Testis (tissue), 3 donors: Measurements from ENCODE around the gene ST3GAL6. TPM values are rescaled to one million over a fixed set of nuclear protein-coding genes. Genes with fewer than 3 reads are reported as not detected.

Source experiments
- DNase-seq: peaks from one replicate; pipeline ENCODE4 v3.0.0-alpha.2; 2019
- H3K27ac ChIP-seq, 2 donors: fragments of 200-600 bp; sonication (generic); one replicate each; pipeline ENCODE4 v1.5.1; 2019
- H3K27me3 ChIP-seq: fragments of 200-600 bp; sonication (generic); one replicate; pipeline ENCODE4 v1.5.1; 2019
- H3K36me3 ChIP-seq: fragments of 200-600 bp; sonication (generic); one replicate; pipeline ENCODE4 v1.5.1; 2017; ENCODE audit warnings: low read depth; ENCODE audit errors: missing control alignments
- H3K4me1 ChIP-seq: fragments of 200-600 bp; sonication (generic); one replicate; pipeline ENCODE4 v1.5.1; 2019
- H3K4me3 ChIP-seq, 2 donors: fragments of 200-600 bp; sonication (generic); one replicate each; pipeline ENCODE4 v1.5.1; 2017 to 2019
- H3K9me3 ChIP-seq: fragments of 200-600 bp; sonication (generic); one replicate; pipeline ENCODE4 v1.5.1; 2017
- CTCF ChIP-seq, 3 experiments: fragments of 450-650 bp in 2 of 3; fragments of 200-600 bp in 1 of 3; sonication (generic) in 1 of 3; IDR thresholded peaks; one replicate each; pipeline ENCODE4 v1.5.1; 2016 to 2019; ENCODE audit warnings: antibody characterized with exemption in 3 of 3, mild to moderate bottlenecking in 2 of 3, moderate library complexity in 1 of 3
- POLR2A ChIP-seq: fragments of 450-650 bp; IDR thresholded peaks from one replicate; pipeline ENCODE4 v1.6.1; 2017; ENCODE audit warnings: antibody characterized with exemption, mild to moderate bottlenecking, moderate library complexity
- WGBS, 2 donors: methylation state at CpG; one replicate each; pipeline ENCODE4 v1.1.5; 2018; 5-methylcytosine and 5-hydroxymethylcytosine counted together
- intact Hi-C: fragments of 100-400 bp; cut with DNase I; formaldehyde crosslinking; loops from one replicate; pipeline ENCODE4 v1.15.1; 2023; ENCODE audit warnings: low total_unique reads
- polyA plus RNA-seq: library from polyadenylated mRNA; stranded (reverse); fragments of 350-450 nt; fragmentation: Illumina TruSeq; extraction: RNeasy Lipid Tissue Mini Kit (QIAGEN cat#74804); gene quantifications from one replicate; pipeline ENCODE4 v1.2.3, GENCODE V29; 2014; ENCODE audit warnings: low read depth, low replicate concordance; ENCODE audit not compliant: insufficient read depth
- total RNA-seq, 2 donors: library from RNA; depleted of rRNA; stranded (reverse); fragments of >200 nt; gene quantifications; one replicate each; pipeline ENCODE4 v1.2.3, GENCODE V29; 2016

The ST3GAL6 gene
- total and polyA plus RNA-seq, 3 donors from 2014 or later, result 2.1 to 23.4 (median 3.7) TPM

DNA sequence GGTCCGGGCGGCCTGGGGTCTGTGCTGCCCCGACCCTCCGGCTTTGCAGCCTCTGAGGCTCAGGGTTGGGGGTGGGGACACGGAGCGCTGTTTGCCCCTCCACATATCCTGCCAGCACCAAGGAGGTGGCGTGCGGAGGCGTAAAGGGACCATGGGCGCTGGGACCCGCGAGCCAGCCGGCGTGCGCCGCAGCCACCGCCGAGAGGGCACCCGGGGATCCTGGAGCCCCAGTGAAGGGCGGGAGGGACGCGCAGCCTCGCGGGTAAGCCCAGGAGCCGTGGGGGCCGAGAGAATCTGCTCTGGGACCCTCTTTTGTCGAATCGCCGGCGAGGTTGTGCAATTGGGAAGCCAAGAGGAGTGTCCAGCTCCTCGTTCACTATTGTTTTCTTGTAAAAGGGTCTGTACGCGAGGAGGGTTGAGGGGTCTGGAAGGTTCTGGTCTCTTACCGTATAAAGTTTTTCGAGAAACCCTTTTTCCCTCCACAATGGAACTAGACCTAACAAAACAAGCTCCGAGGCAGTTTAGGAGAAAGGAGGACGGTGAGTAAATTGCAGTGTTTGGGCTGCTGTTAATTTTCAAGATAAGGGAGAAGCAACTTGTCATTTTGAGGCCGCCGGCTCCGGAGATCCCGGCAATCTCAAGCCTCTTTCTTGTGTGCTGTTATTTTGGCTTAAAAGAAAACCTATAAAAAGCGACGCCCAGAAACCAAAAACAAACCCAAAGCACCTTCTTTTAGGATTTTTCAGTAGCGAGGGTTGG is 29.9 kb upstream of the ST3GAL6 start:
- TF ChIP-seq POLR2A, result no peak
- Histone ChIP-seq H3K36me3 (no peaks in the 10 kb centered on the region), H3K27ac (peak overlapping the region; percentile 75 to 80), H3K27me3 (no peaks in the 10 kb centered on the region), H3K9me3 (no peaks in the 10 kb centered on the region), H3K4me1 (peaks cover 6% of the 10 kb centered on the region), H3K4me3 (peak overlapping the region; percentile 73 to 80)
- intact Hi-C loops, result no loop called here
- 0% methylated on average over 30 to 41 of the region's 44 CpGs for WGBS, 2 donors
- peak; percentile 35 for DNase-seq

- no peaks in the 10 kb centered on the region for H3K9me3 ChIP-seq
- intact Hi-C loops, result no loop called here
- WGBS, 2 donors, result 4 to 8% methylated on average over 15 of the region's 15 CpGs
- peak overlapping the region in 1 of 2 donors; percentile 75 for H3K27ac ChIP-seq
- H3K36me3 ChIP-seq, result no peaks in the 10 kb centered on the region
- H3K27me3 ChIP-seq, result no peaks in the 10 kb centered on the region
- peaks cover 6% of the 10 kb centered on the region for H3K4me1 ChIP-seq
- TF ChIP-seq POLR2A (no peak), CTCF (IDR thresholded peaks at IDR 0.05) (no peak)
- DNase-seq, result peak; percentile 41
- H3K4me3 ChIP-seq, result peak overlapping the region; percentile 73 to 80
These were observed 29.3 kb upstream of the ST3GAL6 start for GRCh38 chr3:98733812-98734281.

GRCh38 chr3:98734306-98734705 is 28.8 kb upstream of the ST3GAL6 start:
- H3K4me3 ChIP-seq, result peak overlapping the region in 1 of 2 donors; percentile 80
- no peaks in the 10 kb centered on the region for H3K9me3 ChIP-seq
- H3K27ac ChIP-seq, result no peak overlapping the region
- intact Hi-C loops, result no loop called here
- H3K4me1 ChIP-seq, result peaks cover 3% of the 10 kb centered on the region
- TF ChIP-seq POLR2A, result no peak
- TF ChIP-seq CTCF (IDR thresholded peaks at IDR 0.05), result no peak
- no peaks in the 10 kb centered on the region for H3K27me3 ChIP-seq
- H3K36me3 ChIP-seq, result no peaks in the 10 kb centered on the region
- DNase-seq, result no peak
- WGBS, 2 donors, result 36 to 41% methylated on average over 4 of the region's 4 CpGs

DNA sequence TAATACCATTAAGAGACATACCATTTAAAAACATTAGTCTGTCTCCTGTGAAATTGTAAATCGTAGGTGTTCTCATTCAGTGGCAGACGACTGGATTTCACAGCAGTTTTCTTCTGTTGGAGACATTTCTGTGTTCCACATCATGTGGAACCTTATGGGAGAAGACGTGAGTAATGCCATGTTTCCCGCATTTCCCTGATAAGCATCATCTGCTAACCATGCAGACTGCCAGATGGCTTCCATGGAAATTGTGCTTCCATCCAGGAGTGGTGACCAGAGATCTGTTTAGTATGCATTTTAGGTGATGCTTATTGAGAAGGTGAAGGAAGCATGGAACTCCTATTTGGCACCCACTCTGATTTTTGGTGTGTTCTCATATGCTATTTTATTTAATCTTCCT is 28.4 kb upstream of the ST3GAL6 start:
- H3K27me3 ChIP-seq, result no peaks in the 10 kb centered on the region
- 76 to 82% methylated on average over 4 of the region's 4 CpGs for WGBS, 2 donors
- intact Hi-C loops, result no loop called here
- H3K4me1 ChIP-seq, result no peaks in the 10 kb centered on the region
- no peak for TF ChIP-seq POLR2A
- TF ChIP-seq CTCF (IDR thresholded peaks at IDR 0.05), result no peak
- no peak overlapping the region for H3K27ac ChIP-seq
- no peaks in the 10 kb centered on the region for H3K9me3 ChIP-seq
- no peak overlapping the region for H3K4me3 ChIP-seq
- no peaks in the 10 kb centered on the region for H3K36me3 ChIP-seq
- DNase-seq, result no peak

GRCh38 chr3:98735296-98735695 is 27.8 kb upstream of the ST3GAL6 start:
- Histone ChIP-seq H3K27me3 (no peaks in the 10 kb centered on the region), H3K4me1 (no peaks in the 10 kb centered on the region), H3K36me3 (no peaks in the 10 kb centered on the region), H3K27ac (no peak overlapping the region), H3K4me3 (no peak overlapping the region), H3K9me3 (no peaks in the 10 kb centered on the region)
- intact Hi-C loops, result no loop called here
- TF ChIP-seq POLR2A, result no peak
- WGBS, 2 donors, result 96 to 99% methylated on average over 2 of the region's 2 CpGs
- no peak for DNase-seq
